ENCODE data around the gene KTI12.

KTI12 gene

GRCh38 chr1:52045236-52045635 is 11.6 kb upstream of the KTI12 start:
- DNase-seq (ENCODE audit: extremely low read depth, insufficient read length): no peak
- no peak for TF ChIP-seq CTCF (IDR thresholded peaks at IDR 0.05; ENCODE audit: insufficient read depth, low read length, poor library complexity, severe bottlenecking)

GRCh38 chr1:52041551-52042185 is 8.1 kb upstream of the KTI12 start:
- no peak for TF ChIP-seq CTCF (IDR thresholded peaks at IDR 0.05; ENCODE audit: insufficient read depth, low read length, poor library complexity, severe bottlenecking)
- H3K36me3 ChIP-seq (ENCODE audit: control insufficient read depth, insufficient read depth, low read length): 0 out of 2 replicates have a peak, but pooled peaks cover 2% of the 10 kb centered on the region
- no peak overlapping the region for H3K4me3 ChIP-seq (replicated peaks; ENCODE audit: low read depth, low read length)
- DNase-seq (ENCODE audit: extremely low read depth, insufficient read length): no peak
- H3K27me3 ChIP-seq (replicated peaks; ENCODE audit: control insufficient read depth, insufficient read depth, low read length): no peaks in the 10 kb centered on the region

More at GRCh38 chr1:52045236-52045635, 11.6 kb upstream of the KTI12 start:
- Histone ChIP-seq H3K27me3 (replicated peaks; ENCODE audit: control insufficient read depth, insufficient read depth, low read length) (no peaks in the 10 kb centered on the region), H3K36me3 (ENCODE audit: control insufficient read depth, insufficient read depth, low read length) (0 out of 2 replicates have a peak, but pooled peaks cover 2% of the 10 kb centered on the region), H3K4me3 (replicated peaks; ENCODE audit: low read depth, low read length) (no peak overlapping the region)

GRCh38 chr1:52037909-52038308 is 4.3 kb upstream of the KTI12 start:
- H3K36me3 ChIP-seq (ENCODE audit: control insufficient read depth, insufficient read depth, low read length): peaks cover 2% of the 10 kb centered on the region; the same call in 1 of the 2 replicates

GRCh38 chr1:52037402-52037814 is 3.8 kb upstream of the KTI12 start:
- no peaks in the 10 kb centered on the region for H3K27me3 ChIP-seq (replicated peaks; ENCODE audit: control insufficient read depth, insufficient read depth, low read length)
- no peak for TF ChIP-seq CTCF (IDR thresholded peaks at IDR 0.05; ENCODE audit: insufficient read depth, low read length, poor library complexity, severe bottlenecking)
- peaks cover 2% of the 10 kb centered on the region; the same call in 1 of the 2 replicates for H3K36me3 ChIP-seq (ENCODE audit: control insufficient read depth, insufficient read depth, low read length)
- DNase-seq (ENCODE audit: extremely low read depth, insufficient read length): no peak
- no peak overlapping the region for H3K4me3 ChIP-seq (replicated peaks; ENCODE audit: low read depth, low read length)

More at GRCh38 chr1:52037909-52038308, 4.3 kb upstream of the KTI12 start:
- DNase-seq (ENCODE audit: extremely low read depth, insufficient read length): no peak
- H3K27me3 ChIP-seq (replicated peaks; ENCODE audit: control insufficient read depth, insufficient read depth, low read length): no peaks in the 10 kb centered on the region
- TF ChIP-seq CTCF (IDR thresholded peaks at IDR 0.05; ENCODE audit: insufficient read depth, low read length, poor library complexity, severe bottlenecking): no peak
- no peak overlapping the region for H3K4me3 ChIP-seq (replicated peaks; ENCODE audit: low read depth, low read length)

GRCh38 chr1:52034050-52034384 is 407 bp upstream of the KTI12 start:
- no peak for TF ChIP-seq CTCF (IDR thresholded peaks at IDR 0.05; ENCODE audit: insufficient read depth, low read length, poor library complexity, severe bottlenecking)
- Histone ChIP-seq H3K27me3 (replicated peaks; ENCODE audit: control insufficient read depth, insufficient read depth, low read length) (no peaks in the 10 kb centered on the region), H3K36me3 (ENCODE audit: control insufficient read depth, insufficient read depth, low read length) (no peaks in the 10 kb centered on the region; the same call in none of the 2 replicates), H3K4me3 (replicated peaks; ENCODE audit: low read depth, low read length) (no peak overlapping the region; the same call in 1 of the 2 replicates)
- no peak for DNase-seq (ENCODE audit: extremely low read depth, insufficient read length)

GRCh38 chr1:52032785-52033131 is 852 bp downstream of the KTI12 start:
- DNase-seq (ENCODE audit: extremely low read depth, insufficient read length): peak; percentile 55

More at GRCh38 chr1:52032785-52033131, 852 bp downstream of the KTI12 start:
- H3K27me3 ChIP-seq (replicated peaks; ENCODE audit: control insufficient read depth, insufficient read depth, low read length): no peaks in the 10 kb centered on the region
- no peaks in the 10 kb centered on the region; the same call in none of the 2 replicates for H3K36me3 ChIP-seq (ENCODE audit: control insufficient read depth, insufficient read depth, low read length)
- peak overlapping the region; percentile 99 for H3K4me3 ChIP-seq (replicated peaks; ENCODE audit: low read depth, low read length)
- no peak for TF ChIP-seq CTCF (IDR thresholded peaks at IDR 0.05; ENCODE audit: insufficient read depth, low read length, poor library complexity, severe bottlenecking)

Data from GM06990 (cell line).